SK-N-MC (cell line): ENCODE measurements around the gene UBTD1.

Experiments used
- EZH2 ChIP-seq: fragments of 200-600 bp; sonication (generic); IDR thresholded peaks from one replicate; pipeline ENCODE4 v1.6.1; 2017; ENCODE audit warnings: antibody characterized with exemption
- FOXP2 ChIP-seq: optimal IDR thresholded peaks from 2 replicates; pipeline ENCODE3; 2011; ENCODE audit warnings: mild to moderate bottlenecking, moderate library complexity; ENCODE audit not compliant: insufficient read depth; ENCODE audit errors: extremely low read length, control extremely low read depth
- POLR2AphosphoS5 ChIP-seq: IDR thresholded peaks from 2 replicates; pipeline ENCODE4 v1.6.1; 2012; ENCODE audit warnings: mild to moderate bottlenecking, low read depth, low read length, borderline replicate concordance

DNA sequence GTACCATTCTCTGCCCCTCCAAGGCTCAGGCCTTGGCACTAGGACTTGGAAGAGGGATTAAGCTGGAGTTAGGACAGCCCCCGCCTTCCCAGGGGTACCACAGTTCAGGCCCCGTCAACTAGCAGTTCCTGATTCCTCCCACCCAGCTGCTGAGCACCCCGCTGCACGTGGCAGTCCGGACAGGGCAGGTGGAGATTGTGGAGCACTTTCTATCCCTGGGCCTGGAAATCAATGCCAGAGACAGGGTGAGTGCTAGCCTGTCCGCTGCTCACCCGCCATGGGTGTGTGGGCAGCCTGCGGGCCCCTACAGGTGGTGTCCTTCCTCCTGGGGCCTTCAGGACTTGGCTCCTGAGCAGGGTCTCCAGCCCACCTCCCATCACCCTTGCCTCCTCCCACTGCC is 83.4 kb downstream of the UBTD1 start:
- TF ChIP-seq POLR2AphosphoS5 = no peak
- no peak for TF ChIP-seq EZH2
- TF ChIP-seq FOXP2 = no peak
